ENCODE data around the gene PSAP. TPM values are rescaled to one million over a fixed set of nuclear protein-coding genes. Genes with fewer than 3 reads are reported as not detected.

The PSAP gene
- total RNA-seq, 1 donor, result 1,522 TPM

DNA sequence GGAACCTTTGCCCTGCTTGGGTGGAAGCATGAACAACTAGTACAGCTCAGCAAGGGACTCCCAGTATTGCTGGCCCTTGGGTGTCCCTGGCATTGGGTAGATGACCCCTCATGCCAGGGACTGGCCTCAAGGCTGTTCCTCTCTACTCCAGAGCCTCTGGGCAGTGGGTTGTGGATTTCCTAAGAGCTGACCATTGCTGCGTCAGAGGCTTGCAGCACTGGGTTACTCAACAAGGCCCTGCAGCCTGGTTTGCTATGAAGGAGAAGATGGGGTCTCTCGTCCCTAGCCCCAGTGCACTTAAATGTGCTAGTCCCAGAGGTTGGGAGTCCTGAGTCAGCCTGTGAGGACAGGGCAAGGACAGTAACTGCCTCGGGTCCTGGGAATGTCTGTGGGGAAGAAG, 80.3 kb downstream of the PSAP start:
- no peaks in the 10 kb centered on the region for H3K27me3 ChIP-seq (ENCODE audit: insufficient read depth, low read length)
- no peaks in the 10 kb centered on the region for H3K9me3 ChIP-seq (ENCODE audit: low read depth, low read length)
- peak overlapping the region; percentile 96 for H3K4me3 ChIP-seq (ENCODE audit: low read length)
- peaks cover 85% of the 10 kb centered on the region for H3K4me1 ChIP-seq (ENCODE audit: insufficient read depth, low read length)

GRCh38 chr10:71770255-71770654, 80.8 kb downstream of the PSAP start:
- Histone ChIP-seq H3K27me3 (ENCODE audit: insufficient read depth, low read length) (no peaks in the 10 kb centered on the region), H3K4me3 (ENCODE audit: low read length) (peak overlapping the region; percentile 96), H3K4me1 (ENCODE audit: insufficient read depth, low read length) (peaks cover 85% of the 10 kb centered on the region), H3K9me3 (ENCODE audit: low read depth, low read length) (no peaks in the 10 kb centered on the region)

- no peaks in the 10 kb centered on the region for H3K27me3 ChIP-seq (ENCODE audit: insufficient read depth, low read length)
- peak overlapping the region; percentile 96 for H3K4me3 ChIP-seq (ENCODE audit: low read length)
- H3K4me1 ChIP-seq (ENCODE audit: insufficient read depth, low read length), result peaks cover 85% of the 10 kb centered on the region
- H3K9me3 ChIP-seq (ENCODE audit: low read depth, low read length), result no peaks in the 10 kb centered on the region
These were observed 81.7 kb downstream of the PSAP start for GRCh38 chr10:71769279-71769823.

- H3K4me1 ChIP-seq (ENCODE audit: insufficient read depth, low read length), result peaks cover 95% of the 10 kb centered on the region
These were observed 83.5 kb downstream of the PSAP start for GRCh38 chr10:71767420-71768035.

GRCh38 chr10:71766717-71767419, 84.2 kb downstream of the PSAP start:
- H3K4me3 ChIP-seq (ENCODE audit: low read length), result no peak overlapping the region
- H3K27me3 ChIP-seq (ENCODE audit: insufficient read depth, low read length), result no peaks in the 10 kb centered on the region
- no peaks in the 10 kb centered on the region for H3K9me3 ChIP-seq (ENCODE audit: low read depth, low read length)
- peaks cover 100% of the 10 kb centered on the region for H3K4me1 ChIP-seq (ENCODE audit: insufficient read depth, low read length)

More at GRCh38 chr10:71767420-71768035, 83.5 kb downstream of the PSAP start:
- H3K4me3 ChIP-seq (ENCODE audit: low read length), result no peak overlapping the region
- H3K9me3 ChIP-seq (ENCODE audit: low read depth, low read length), result no peaks in the 10 kb centered on the region
- H3K27me3 ChIP-seq (ENCODE audit: insufficient read depth, low read length), result no peaks in the 10 kb centered on the region

Other genes with a start within 250 kb of the PSAP start
- gene C10orf105, start 131.5 kb downstream of the PSAP start, total RNA-seq, result 0.31 TPM
- gene VSIR, start 77.7 kb downstream of the PSAP start, total RNA-seq, result 240 TPM
- under 0.01 TPM for gene CHST3, start 113.1 kb upstream of the PSAP start, total RNA-seq
- gene SPOCK2, start 237.3 kb upstream of the PSAP start, total RNA-seq, result 488 TPM

Data from mononuclear cell (primary cell).